A549 (cell line): ENCODE results near the gene CELF3. TPM values are rescaled to one million over a fixed set of nuclear protein-coding genes. Genes with fewer than 3 reads are reported as not detected.

Experiments
- ATAC-seq, 2 experiments: fragments of 200-7000 bp in 1 of 2; fragments of >200 bp in 1 of 2; cut with Nextera tagmentation in 1 of 2; cut with Tn5 transposase in 1 of 2; 3 replicates each; pipeline versions ENCODE4 v1.8.0 to v1.9.1; 2018 to 2020; ENCODE audit warnings: mild to moderate bottlenecking in 1 of 2, moderate library complexity in 1 of 2
- CTCF ChIA-PET: fragments of 300-600 bp; sonication (Branson Sonifier 250); formaldehyde crosslinking; extraction: SDS; loops from one replicate; lab custom pipeline; 2021; ENCODE audit warnings: antibody characterized with exemption, inconsistent platforms; lab: Yijun Ruan, JAX
- POLR2A ChIA-PET: fragments of 350-600 bp; formaldehyde crosslinking; extraction: SDS; loops from one replicate; lab custom pipeline; 2021; ENCODE audit warnings: antibody characterized with exemption, inconsistent platforms; lab: Yijun Ruan, JAX
- DNase-seq, 2 experiments: peaks; one replicate each; pipeline versions ENCODE4 v3.0.0 to v3.0.0-alpha.2; 2011 to 2016; ENCODE audit warnings: low read depth in 1 of 2, low spot score in 1 of 2
- FAIRE-seq: peaks from 2 replicates; lab custom pipeline; 2011; peaks lifted over from hg19 to GRCh38; lab: Jason Lieb, UNC
- H3K27ac ChIP-seq, 2 experiments: fragments of >200 bp; sonication (Bioruptor Twin); formaldehyde crosslinking; 3 replicates each; pipeline ENCODE4 v1.5.1; 2016 to 2017
- H3K4me1 ChIP-seq: fragments of >200 bp; sonication (Bioruptor Twin); formaldehyde crosslinking; 3 replicates; pipeline ENCODE4 v1.6.1; 2016
- H3K4me2 ChIP-seq: fragments of >200 bp; sonication (Bioruptor Twin); formaldehyde crosslinking; 3 replicates; pipeline ENCODE4 v1.6.1; 2016
- H3K4me3 ChIP-seq: fragments of >200 bp; sonication (Bioruptor Twin); formaldehyde crosslinking; 3 replicates; pipeline ENCODE4 v1.5.1; 2016
- H3K9me3 ChIP-seq: fragments of >200 bp; sonication (Bioruptor Twin); formaldehyde crosslinking; 3 replicates; pipeline ENCODE4 v1.6.1; 2016
- BCL3 ChIP-seq: fragments of >200 bp; sonication (Bioruptor Twin); formaldehyde crosslinking; IDR thresholded peaks from 3 replicates; pipeline ENCODE4 v1.6.1; 2016
- CBX2 ChIP-seq: fragments of 200-600 bp; sonication (generic); IDR thresholded peaks from 2 replicates; pipeline ENCODE4 v1.6.1; 2016; ENCODE audit warnings: low read depth, mild to moderate bottlenecking, borderline replicate concordance
- CEBPB ChIP-seq, 2 experiments: fragments of >200 bp in 1 of 2; sonication (Bioruptor Twin) in 1 of 2; formaldehyde crosslinking in 1 of 2; IDR thresholded peaks; 2 replicates each; pipeline ENCODE4 v1.6.1; 2012 to 2016
- EHF ChIP-seq: fragments of 250-450 bp; sonication (Bioruptor Pico); IDR thresholded peaks from 2 replicates; pipeline ENCODE4 v1.5.0; 2020; ENCODE audit warnings: mild to moderate bottlenecking
- EHMT2 ChIP-seq: fragments of 200-600 bp; sonication (generic); IDR thresholded peaks from 2 replicates; pipeline ENCODE4 v1.6.1; 2016; ENCODE audit warnings: antibody characterized with exemption, low read depth, mild to moderate bottlenecking, moderate library complexity
- FOXS1 ChIP-seq: fragments of 250-450 bp; sonication (Bioruptor Pico); IDR thresholded peaks from 2 replicates; pipeline ENCODE4 v1.5.0; 2020; ENCODE audit warnings: mild to moderate bottlenecking, moderate library complexity
- HDAC2 ChIP-seq: fragments of 200-600 bp; sonication (generic); IDR thresholded peaks from 2 replicates; pipeline ENCODE4 v1.6.1; 2016
- HES2 ChIP-seq: fragments of >200 bp; sonication (Bioruptor Twin); formaldehyde crosslinking; IDR thresholded peaks from 2 replicates; pipeline ENCODE4 v1.6.1; 2016
- PHF8 ChIP-seq: fragments of 200-600 bp; sonication (generic); IDR thresholded peaks from 2 replicates; pipeline ENCODE4 v1.6.1; 2016; ENCODE audit warnings: low read depth, mild to moderate bottlenecking, antibody characterized with exemption, moderate library complexity, borderline replicate concordance
- RARB ChIP-seq: fragments of 250-450 bp; sonication (Bioruptor Pico); IDR thresholded peaks from 2 replicates; pipeline ENCODE4 v1.8.0; 2021; ENCODE audit warnings: mild to moderate bottlenecking, moderate library complexity
- RFX5 ChIP-seq: fragments of 450-650 bp; IDR thresholded peaks from 2 replicates; pipeline ENCODE4 v1.7.1; 2014; ENCODE audit warnings: antibody characterized with exemption, mild to moderate bottlenecking, moderate library complexity
- RNF2 ChIP-seq: fragments of 200-600 bp; sonication (generic); IDR thresholded peaks from 2 replicates; pipeline ENCODE4 v1.6.1; 2016; ENCODE audit warnings: low read depth, mild to moderate bottlenecking, antibody characterized with exemption, moderate library complexity, borderline replicate concordance
- SREBF2 ChIP-seq: fragments of 450-650 bp; IDR thresholded peaks from 2 replicates; pipeline ENCODE4 v1.6.1; 2014; ENCODE audit warnings: mild to moderate bottlenecking, moderate library complexity
- ZFP36 ChIP-seq: fragments of 450-650 bp; IDR thresholded peaks from 2 replicates; pipeline ENCODE4 v1.6.1; 2014; ENCODE audit warnings: borderline replicate concordance; ENCODE audit not compliant: partially characterized antibody
- WGBS: methylation state at CpG from one replicate; pipeline ENCODE4 v1.1.6; 2017; ENCODE audit errors: missing lambda C conversion rate; 5-methylcytosine and 5-hydroxymethylcytosine counted together
- polyA plus RNA-seq, 4 experiments: library from polyadenylated mRNA; depleted of rRNA in 3 of 4; stranded (reverse); fragments of >200 nt; fragmentation: RNase III in 1 of 4; extraction: RNeasy Plus Mini Kit Qiagen cat#74134 plus additional on column Dnase treatment in 1 of 4; gene quantifications; 2 replicates in 3 of 4; 3 replicates in 1 of 4; pipeline ENCODE4 v1.2.3, GENCODE V29; 2011 to 2017
- TF ChIP-seq, protein P1 (sequence below): IDR thresholded peaks from 2 replicates; pipeline ENCODE4 v1.6.1; 2012
- TF ChIP-seq, protein P2 (sequence below): fragments of 250-450 bp; sonication (Bioruptor Pico); IDR thresholded peaks from 2 replicates; pipeline ENCODE4 v1.5.0; 2021; ENCODE audit warnings: mild to moderate bottlenecking, moderate library complexity, borderline replicate concordance

CELF3 gene
- polyA plus RNA-seq, 2 of the 4 experiments (the other 2 are of a cell fraction) = not detected

- TF ChIP-seq FOXS1 (CRISPR knock-in tag) (no peak), CBX2 (no peak), HDAC2 (no peak), RFX5 (no peak), RNF2 (no peak), CEBPB (IDR thresholded peaks at IDR 0.05) (no peak)
- TF ChIP-seq, protein P1, sequence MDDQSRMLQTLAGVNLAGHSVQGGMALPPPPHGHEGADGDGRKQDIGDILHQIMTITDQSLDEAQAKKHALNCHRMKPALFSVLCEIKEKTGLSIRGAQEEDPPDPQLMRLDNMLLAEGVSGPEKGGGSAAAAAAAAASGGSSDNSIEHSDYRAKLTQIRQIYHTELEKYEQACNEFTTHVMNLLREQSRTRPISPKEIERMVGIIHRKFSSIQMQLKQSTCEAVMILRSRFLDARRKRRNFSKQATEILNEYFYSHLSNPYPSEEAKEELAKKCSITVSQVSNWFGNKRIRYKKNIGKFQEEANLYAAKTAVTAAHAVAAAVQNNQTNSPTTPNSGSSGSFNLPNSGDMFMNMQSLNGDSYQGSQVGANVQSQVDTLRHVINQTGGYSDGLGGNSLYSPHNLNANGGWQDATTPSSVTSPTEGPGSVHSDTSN = no peak
- TF ChIP-seq, protein P2, sequence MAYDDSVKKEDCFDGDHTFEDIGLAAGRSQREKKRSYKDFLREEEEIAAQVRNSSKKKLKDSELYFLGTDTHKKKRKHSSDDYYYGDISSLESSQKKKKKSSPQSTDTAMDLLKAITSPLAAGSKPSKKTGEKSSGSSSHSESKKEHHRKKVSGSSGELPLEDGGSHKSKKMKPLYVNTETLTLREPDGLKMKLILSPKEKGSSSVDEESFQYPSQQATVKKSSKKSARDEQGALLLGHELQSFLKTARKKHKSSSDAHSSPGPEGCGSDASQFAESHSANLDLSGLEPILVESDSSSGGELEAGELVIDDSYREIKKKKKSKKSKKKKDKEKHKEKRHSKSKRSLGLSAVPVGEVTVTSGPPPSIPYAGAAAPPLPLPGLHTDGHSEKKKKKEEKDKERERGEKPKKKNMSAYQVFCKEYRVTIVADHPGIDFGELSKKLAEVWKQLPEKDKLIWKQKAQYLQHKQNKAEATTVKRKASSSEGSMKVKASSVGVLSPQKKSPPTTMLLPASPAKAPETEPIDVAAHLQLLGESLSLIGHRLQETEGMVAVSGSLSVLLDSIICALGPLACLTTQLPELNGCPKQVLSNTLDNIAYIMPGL (CRISPR knock-in tag) = no peak
- TF ChIP-seq, all 56 proteins: peak for 0
These were observed 16.5 kb upstream of the CELF3 start (continued) for GRCh38 chr1:151733126-151733525.

- no peak for ATAC-seq
- Histone ChIP-seq H3K27ac (no peak overlapping the region), H3K9me3 (no peaks in the 10 kb centered on the region), H3K4me2 (no peak overlapping the region), H3K4me1 (no peaks in the 10 kb centered on the region), H3K4me3 (no peak overlapping the region)
- POLR2A ChIA-PET = no interaction called here
- TF ChIP-seq EHF (CRISPR knock-in tag) = no peak
- TF ChIP-seq SREBF2 = no peak
- TF ChIP-seq BCL3 = no peak
- TF ChIP-seq ZFP36 = no peak
- no peak for TF ChIP-seq PHF8
- no peak for TF ChIP-seq RARB
- WGBS = 81% methylated on average over 4 of the region's 4 CpGs
- no peak for FAIRE-seq
- CTCF ChIA-PET = interaction anchor here (0.5 to 2.5 kb wide), 5 partner anchors 9 to 125 kb away, joined by 3 to 10 read pairs (median 6); no protein-coding TSS in a partner anchor
- no peak for DNase-seq
These were observed 13.3 kb upstream of the CELF3 start for GRCh38 chr1:151729966-151730291.

GRCh38 chr1:151729157-151729965, 12.8 kb upstream of the CELF3 start:
- POLR2A ChIA-PET = no interaction called here
- CTCF ChIA-PET = interaction anchor here (0.5 to 2.5 kb wide), 7 partner anchors 10 to 428 kb away, joined by 3 to 10 read pairs (median 4); no protein-coding TSS in a partner anchor

More at GRCh38 chr1:151729157-151729965, 12.8 kb upstream of the CELF3 start:
- WGBS = 58% methylated on average over 10 of the region's 10 CpGs
- H3K4me1 ChIP-seq = no peaks in the 10 kb centered on the region
- ATAC-seq (no peak), DNase-seq (no peak), FAIRE-seq (no peak)
- H3K9me3 ChIP-seq = no peaks in the 10 kb centered on the region
- no peak overlapping the region for H3K4me2 ChIP-seq
- TF ChIP-seq EHMT2 (no peak), HES2 (no peak)
- H3K4me3 ChIP-seq = no peak overlapping the region
- H3K27ac ChIP-seq = no peak overlapping the region
